Measurements from ENCODE around the gene LCNL1. TPM values are rescaled to one million over a fixed set of nuclear protein-coding genes. Genes with fewer than 3 reads are reported as not detected.
A peak's percentile ranks its signal among the peaks of the same experiment; 100 is the strongest.

Gene LCNL1
- total and polyA plus RNA-seq, 8 donors: 0.12 to 0.38 (median 0.17) TPM; not detected in 3

DNA sequence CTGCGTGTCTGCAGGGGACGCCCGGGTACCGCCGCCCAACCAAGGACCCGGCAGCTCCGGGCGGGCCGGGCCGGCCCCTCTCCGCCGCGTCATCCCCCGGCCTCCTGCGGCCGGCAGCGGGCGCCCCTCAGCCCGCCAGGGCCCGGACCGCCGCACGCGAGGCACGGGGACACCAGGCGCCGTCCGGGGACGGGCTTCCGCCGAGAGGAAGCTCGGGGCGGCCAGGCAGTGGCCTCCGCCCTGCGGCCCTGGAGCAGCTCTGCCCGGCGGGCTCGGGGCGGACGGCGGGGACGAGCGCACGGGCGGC is 38.6 kb upstream of the LCNL1 start:
- no peaks in the 10 kb centered on the region for H3K9me3 ChIP-seq
- DNase-seq: peak in 1 of 6 donors; percentile 87
- TF ChIP-seq, protein P1, sequence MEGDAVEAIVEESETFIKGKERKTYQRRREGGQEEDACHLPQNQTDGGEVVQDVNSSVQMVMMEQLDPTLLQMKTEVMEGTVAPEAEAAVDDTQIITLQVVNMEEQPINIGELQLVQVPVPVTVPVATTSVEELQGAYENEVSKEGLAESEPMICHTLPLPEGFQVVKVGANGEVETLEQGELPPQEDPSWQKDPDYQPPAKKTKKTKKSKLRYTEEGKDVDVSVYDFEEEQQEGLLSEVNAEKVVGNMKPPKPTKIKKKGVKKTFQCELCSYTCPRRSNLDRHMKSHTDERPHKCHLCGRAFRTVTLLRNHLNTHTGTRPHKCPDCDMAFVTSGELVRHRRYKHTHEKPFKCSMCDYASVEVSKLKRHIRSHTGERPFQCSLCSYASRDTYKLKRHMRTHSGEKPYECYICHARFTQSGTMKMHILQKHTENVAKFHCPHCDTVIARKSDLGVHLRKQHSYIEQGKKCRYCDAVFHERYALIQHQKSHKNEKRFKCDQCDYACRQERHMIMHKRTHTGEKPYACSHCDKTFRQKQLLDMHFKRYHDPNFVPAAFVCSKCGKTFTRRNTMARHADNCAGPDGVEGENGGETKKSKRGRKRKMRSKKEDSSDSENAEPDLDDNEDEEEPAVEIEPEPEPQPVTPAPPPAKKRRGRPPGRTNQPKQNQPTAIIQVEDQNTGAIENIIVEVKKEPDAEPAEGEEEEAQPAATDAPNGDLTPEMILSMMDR (IDR thresholded peaks at IDR 0.05): no peak
- peak; percentile 15 to 52 (median 28) for ATAC-seq
- H3K4me3 ChIP-seq: peak overlapping the region; percentile 85 to 92 (median 88)
- peak overlapping the region; percentile 35 to 75 (median 69) for H3K27ac ChIP-seq
- intact Hi-C loops (cut with DNase I): loop anchor here in 1 of 3 donors (10.0 kb wide), 2 partner anchors 99 to 149 kb away; partner anchors contain the start of genes AJM1, CCDC183, PHPT1 and TMEM141
- peaks cover 7 to 31% (median 25%) of the 10 kb centered on the region in 3 donors for H3K36me3 ChIP-seq
- FAIRE-seq: no peak
- 0% methylated on average over 34 to 45 of the region's 45 CpGs for WGBS, 2 donors
- H3K4me1 ChIP-seq: peaks cover 0 to 8% (median 0%) of the 10 kb centered on the region in 3 donors
- no peaks in the 10 kb centered on the region for H3K27me3 ChIP-seq

DNA sequence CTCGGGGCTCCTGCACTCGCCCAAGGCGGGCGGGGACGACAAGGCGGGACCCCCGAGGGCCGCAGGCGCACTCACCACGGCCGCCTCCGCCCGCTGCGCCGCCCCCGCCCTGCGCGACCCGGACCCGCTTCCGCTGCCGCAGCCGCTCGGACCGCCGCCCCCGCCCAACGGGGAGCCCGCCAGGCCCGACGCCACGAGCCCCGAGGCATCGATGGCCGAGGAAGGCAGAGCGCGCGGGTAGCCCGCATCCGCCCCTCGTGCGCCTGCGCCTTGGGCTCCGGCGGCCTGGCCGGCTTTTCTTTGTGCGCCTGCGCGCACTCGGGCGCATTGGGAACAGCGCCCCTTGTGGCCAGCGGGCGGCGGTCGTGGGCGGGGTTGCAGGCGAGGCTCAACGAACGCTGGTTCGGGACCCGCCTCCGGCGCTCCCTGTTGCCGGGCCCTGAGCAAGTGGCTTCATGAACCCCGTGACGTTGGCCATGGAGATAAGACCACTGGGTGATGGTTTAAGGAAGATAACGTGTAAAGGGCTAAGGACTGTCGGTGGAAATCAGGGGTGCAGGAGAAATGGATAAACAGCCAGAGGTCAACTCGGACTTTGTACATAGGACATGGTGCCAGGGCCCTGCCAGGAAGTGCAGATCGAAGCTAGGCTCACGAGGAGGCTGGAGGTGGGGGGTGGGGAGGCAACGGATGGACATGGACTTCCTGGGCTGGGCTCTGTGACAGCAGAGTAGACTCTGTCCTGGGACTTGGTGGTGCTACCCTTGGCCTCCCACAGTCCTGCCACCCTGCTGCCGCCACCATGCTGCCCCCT is 38.1 kb upstream of the LCNL1 start, which contains the start of the genes C8G and FBXW5:
Gene C8G (plus strand): TSS at position 725 of the 814 bp plus-strand sequence. CDS start 78 bp downstream, at position 803.
Gene FBXW5 (minus strand): TSS at position 220 of the 814 bp plus-strand sequence. CDS start 655 bp downstream, outside the sequence.
- H3K36me3 ChIP-seq: peaks cover 7 to 30% (median 25%) of the 10 kb centered on the region in 3 donors
- 2 to 4% methylated on average over 44 to 74 of the region's 74 CpGs for WGBS, 2 donors
- peaks cover 0 to 10% (median 0%) of the 10 kb centered on the region in 3 donors for H3K4me1 ChIP-seq
- DNase-seq: peak; percentile 92 to 99 (median 97)
- no peaks in the 10 kb centered on the region for H3K9me3 ChIP-seq
- TF ChIP-seq, protein P1 (IDR thresholded peaks at IDR 0.05): peak; percentile 98 to 100 (median 99)
- peak within 1 kb of the TSS; percentile 85 to 92 (median 88) for H3K4me3 ChIP-seq
- no peak for FAIRE-seq
- H3K27ac ChIP-seq: peak within 1 kb of the TSS; percentile 35 to 75 (median 69)
- no peaks in the 10 kb centered on the region for H3K27me3 ChIP-seq
- intact Hi-C loops (cut with DNase I): loop anchor here in 1 of 3 donors (5.0 to 10.0 kb wide), 3 partner anchors 93 to 150 kb away; partner anchors contain the start of genes AJM1, CCDC183, PHPT1 and TMEM141
- peak; percentile 87 to 88 (median 87) for ATAC-seq

GRCh38 chr9:136945333-136946227 is 37.2 kb upstream of the LCNL1 start:
- TF ChIP-seq, protein P1 (IDR thresholded peaks at IDR 0.05): no peak
- H3K36me3 ChIP-seq: peaks cover 7 to 22% (median 21%) of the 10 kb centered on the region in 3 donors
- intact Hi-C loops (cut with DNase I): loop anchor here in 1 of 3 donors (5.0 to 10.0 kb wide), 3 partner anchors 92 to 151 kb away; partner anchors contain the start of genes AJM1, CCDC183, PHPT1 and TMEM141
- H3K27ac ChIP-seq: no peak overlapping the region
- 88 to 89% methylated on average over 28 to 30 of the region's 30 CpGs for WGBS, 2 donors
- ATAC-seq: no peak
- no peaks in the 10 kb centered on the region for H3K27me3 ChIP-seq
- H3K9me3 ChIP-seq: no peaks in the 10 kb centered on the region
- H3K4me1 ChIP-seq: peaks cover 0 to 14% (median 0%) of the 10 kb centered on the region in 3 donors
- no peak overlapping the region for H3K4me3 ChIP-seq
- no peak for FAIRE-seq
- peak in 4 of 6 donors; percentile 37 to 85 (median 57) for DNase-seq

GRCh38 chr9:136946228-136947027 is 36.4 kb upstream of the LCNL1 start:
- Histone ChIP-seq H3K27me3 (no peaks in the 10 kb centered on the region), H3K4me1 (peaks cover 0 to 18% (median 0%) of the 10 kb centered on the region in 3 donors)
- TF ChIP-seq, protein P1 (IDR thresholded peaks at IDR 0.05): no peak

More at GRCh38 chr9:136946228-136947027, 36.4 kb upstream of the LCNL1 start:
- Histone ChIP-seq H3K27ac (no peak overlapping the region), H3K4me3 (no peak overlapping the region), H3K9me3 (no peaks in the 10 kb centered on the region), H3K36me3 (peaks cover 3 to 13% (median 12%) of the 10 kb centered on the region in 3 donors)
- ATAC-seq (no peak), FAIRE-seq (no peak), DNase-seq (peak in 2 of 6 donors; percentile 55 to 85)
- intact Hi-C loops (cut with DNase I): loop anchor here in 1 of 3 donors (5.0 to 10.0 kb wide), 3 partner anchors 91 to 152 kb away; partner anchors contain the start of genes AJM1, CCDC183, PHPT1 and TMEM141
- WGBS, 2 donors: 77 to 79% methylated on average over 26 to 27 of the region's 27 CpGs
